PC-3 (cell line): ENCODE measurements around the gene ARF1. TPM values are rescaled to one million over a fixed set of nuclear protein-coding genes. Genes with fewer than 3 reads are reported as not detected.

Experiments
- ATAC-seq: fragments of 200-7000 bp; cut with Tn5 transposase; 2 replicates; pipeline ENCODE4 v1.9.1; 2020; ENCODE audit warnings: mild to moderate bottlenecking, moderate library complexity
- BruUV-seq: library from RNA; stranded (reverse); fragments of 400-500 nt; replicated peaks from 2 replicates; lab custom pipeline; 2021; lab: Mats Ljungman, UMichigan
- CTCF ChIA-PET: fragments of 300-600 bp; sonication (Branson Sonifier 250); formaldehyde crosslinking; loops from one replicate; lab custom pipeline; 2022; ENCODE audit warnings: antibody characterized with exemption; lab: Charles Lee
- POLR2A ChIA-PET: fragments of 300-600 bp; sonication (Branson Sonifier 250); formaldehyde crosslinking; loops from one replicate; lab custom pipeline; 2022; ENCODE audit warnings: antibody characterized with exemption; ENCODE audit not compliant: unreplicated experiment; lab: Charles Lee
- DNase-seq: peaks from one replicate; pipeline ENCODE4 v3.0.0-alpha.2; 2015
- H2AFZ ChIP-seq: fragments of 300-600 bp; sonication (generic); 2 replicates; pipeline ENCODE4 v1.6.0; 2016; ENCODE audit warnings: antibody characterized with exemption, low read length
- H3F3A ChIP-seq: fragments of 300-600 bp; sonication (generic); one replicate; pipeline ENCODE4 v1.6.0; 2017; ENCODE audit warnings: antibody characterized with exemption, low read length, control low read depth, mild to moderate bottlenecking; ENCODE audit not compliant: unreplicated experiment
- H3K27ac ChIP-seq: fragments of 300-600 bp; sonication (generic); 2 replicates; pipeline ENCODE4 v1.5.1; 2016; ENCODE audit warnings: mild to moderate bottlenecking, low read length
- H3K27me3 ChIP-seq: fragments of 300-600 bp; sonication (generic); 2 replicates; pipeline ENCODE4 v1.6.1; 2016; ENCODE audit warnings: low read length, mixed read lengths
- H3K36me3 ChIP-seq: fragments of 300-600 bp; sonication (generic); 2 replicates; pipeline ENCODE4 v1.6.1; 2016; ENCODE audit warnings: low read depth, mixed run types, low read length, mixed read lengths
- H3K4me1 ChIP-seq: fragments of 300-600 bp; sonication (generic); 2 replicates; pipeline ENCODE4 v1.5.1; 2016; ENCODE audit warnings: low read length; ENCODE audit not compliant: insufficient read depth
- H3K4me2 ChIP-seq: fragments of 300-600 bp; sonication (generic); 2 replicates; pipeline ENCODE4 v1.6.0; 2016; ENCODE audit warnings: low read length
- H3K4me3 ChIP-seq: fragments of 300-600 bp; sonication (generic); 2 replicates; pipeline ENCODE4 v1.5.1; 2016; ENCODE audit warnings: mild to moderate bottlenecking, low read length, mixed read lengths
- H3K79me2 ChIP-seq: fragments of 300-600 bp; sonication (generic); 2 replicates; pipeline ENCODE4 v1.6.1; 2017; ENCODE audit warnings: low read length, mixed read lengths
- H3K9ac ChIP-seq: fragments of 300-600 bp; sonication (generic); 2 replicates; pipeline ENCODE4 v1.6.0; 2016; ENCODE audit warnings: mild to moderate bottlenecking, low read length
- H3K9me2 ChIP-seq: fragments of 300-600 bp; sonication (generic); replicated peaks from 2 replicates; pipeline ENCODE4 v1.6.1; 2016; ENCODE audit warnings: mixed run types, low read length, mixed read lengths
- H3K9me3 ChIP-seq: fragments of 300-600 bp; sonication (generic); 2 replicates; pipeline ENCODE4 v1.6.1; 2016; ENCODE audit warnings: low read length, mixed read lengths
- H4K20me1 ChIP-seq: fragments of 300-600 bp; sonication (generic); 2 replicates; pipeline ENCODE4 v1.6.1; 2016; ENCODE audit warnings: low read length, mixed read lengths
- CTCF ChIP-seq: fragments of 300-600 bp; sonication (generic); conservative IDR thresholded peaks from 2 replicates; pipeline ENCODE4 v1.5.1; 2017; ENCODE audit warnings: antibody characterized with exemption, low read depth, mild to moderate bottlenecking, low read length
- EZH2 ChIP-seq: fragments of 300-600 bp; sonication (generic); IDR thresholded peaks from one replicate; pipeline ENCODE4 v1.6.1; 2017; ENCODE audit warnings: antibody characterized with exemption, mild to moderate bottlenecking, low read length; ENCODE audit not compliant: unreplicated experiment
- EZH2phosphoT487 ChIP-seq: fragments of 300-600 bp; sonication (generic); IDR thresholded peaks from 2 replicates; pipeline ENCODE4 v1.6.1; 2018; ENCODE audit warnings: mild to moderate bottlenecking, antibody characterized with exemption, low read length, borderline replicate concordance
- intact Hi-C: fragments of 100-400 bp; cut with micrococcal nuclease; formaldehyde crosslinking; loops from 2 replicates; pipeline ENCODE4 v1.9.0; 2023
- total RNA-seq: library from RNA; depleted of rRNA; stranded (reverse); fragments of >200 nt; gene quantifications from 2 replicates; pipeline ENCODE4 v1.2.3, GENCODE V29; 2014

The ARF1 gene
- total RNA-seq, 1 experiment from 2014 or later: 688 TPM

GRCh38 chr1:228079013-228079412 is 3.5 kb upstream of the ARF1 start:
- Histone ChIP-seq H3K4me3 (no peak overlapping the region), H3K4me1 (peaks cover 7% of the 10 kb centered on the region; the same call in 1 of the 2 replicates), H3K27ac (no peak overlapping the region), H3K4me2 (no peak overlapping the region), H3K36me3 (0 out of 2 replicates have a peak, but pooled peaks cover 7% of the 10 kb centered on the region), H3K9me2 (no peaks in the 10 kb centered on the region), H3K9me3 (no peaks in the 10 kb centered on the region), H3K9ac (no peak overlapping the region), H3F3A (no peaks in the 10 kb centered on the region), H3K79me2 (peaks cover 50% of the 10 kb centered on the region), H2AFZ (no peak overlapping the region), H4K20me1 (peaks cover 11% of the 10 kb centered on the region), H3K27me3 (no peaks in the 10 kb centered on the region)
- POLR2A ChIA-PET: no interaction called here
- intact Hi-C loops: no loop called here
- TF ChIP-seq CTCF: no peak
- no peak for TF ChIP-seq EZH2phosphoT487
- TF ChIP-seq EZH2: no peak
- no peak for DNase-seq
- ATAC-seq: no peak
- BruUV-seq: no TSS peak
- CTCF ChIA-PET: no interaction called here

DNA sequence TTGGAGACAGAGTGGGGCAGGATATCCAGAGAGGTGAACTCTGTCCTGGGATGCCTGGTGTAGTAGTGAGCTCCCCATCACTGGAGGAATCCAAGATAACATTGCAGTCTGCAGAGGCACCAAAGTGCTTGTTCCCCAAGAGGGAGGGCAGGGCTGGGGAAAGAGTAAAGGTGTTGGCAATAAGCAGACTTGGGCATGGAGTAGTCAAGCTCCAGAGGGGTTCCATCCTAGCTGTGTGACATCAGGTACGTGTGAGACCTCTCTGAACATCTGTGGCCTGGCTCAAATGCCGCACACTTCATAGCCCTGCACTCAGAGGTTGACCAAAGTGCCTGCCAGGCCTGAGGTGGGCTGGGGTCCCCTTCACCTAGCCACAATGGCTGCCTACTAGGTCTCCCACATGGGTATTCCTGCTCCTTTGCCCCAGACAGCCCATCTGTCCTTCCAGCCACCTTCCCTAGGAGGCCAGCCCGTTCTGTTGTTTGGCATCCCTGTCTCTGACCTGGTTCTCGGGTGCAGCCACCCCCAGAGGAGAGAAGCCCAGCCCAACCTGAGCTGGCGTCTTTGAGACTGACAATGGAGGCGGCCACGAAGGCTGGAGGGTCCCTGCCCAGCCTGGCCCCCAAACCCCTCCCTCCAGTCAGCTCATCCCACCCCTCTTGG is 2.8 kb upstream of the ARF1 start:
- H3K4me1 ChIP-seq: peaks cover 11% of the 10 kb centered on the region
- no peak overlapping the region for H2AFZ ChIP-seq
- ChIA-PET POLR2A (no interaction called here), CTCF (no interaction called here)
- no peak overlapping the region for H3K27ac ChIP-seq
- peaks cover 18% of the 10 kb centered on the region for H4K20me1 ChIP-seq
- ATAC-seq: no peak
- H3K4me2 ChIP-seq: no peak overlapping the region
- no TSS peak for BruUV-seq
- no peaks in the 10 kb centered on the region for H3K9me3 ChIP-seq
- TF ChIP-seq CTCF (no peak), EZH2phosphoT487 (no peak), EZH2 (no peak)
- H3K4me3 ChIP-seq: no peak overlapping the region
- peaks cover 9% of the 10 kb centered on the region; the same call in 1 of the 2 replicates for H3K36me3 ChIP-seq
- no peaks in the 10 kb centered on the region for H3K27me3 ChIP-seq
- H3K9me2 ChIP-seq: no peaks in the 10 kb centered on the region
- peaks cover 57% of the 10 kb centered on the region for H3K79me2 ChIP-seq
- intact Hi-C loops: loop anchor here (10.0 kb wide), 1 partner anchor 315 kb away; no protein-coding TSS in a partner anchor
- DNase-seq: no peak
- no peaks in the 10 kb centered on the region for H3F3A ChIP-seq
- no peak overlapping the region for H3K9ac ChIP-seq

DNA sequence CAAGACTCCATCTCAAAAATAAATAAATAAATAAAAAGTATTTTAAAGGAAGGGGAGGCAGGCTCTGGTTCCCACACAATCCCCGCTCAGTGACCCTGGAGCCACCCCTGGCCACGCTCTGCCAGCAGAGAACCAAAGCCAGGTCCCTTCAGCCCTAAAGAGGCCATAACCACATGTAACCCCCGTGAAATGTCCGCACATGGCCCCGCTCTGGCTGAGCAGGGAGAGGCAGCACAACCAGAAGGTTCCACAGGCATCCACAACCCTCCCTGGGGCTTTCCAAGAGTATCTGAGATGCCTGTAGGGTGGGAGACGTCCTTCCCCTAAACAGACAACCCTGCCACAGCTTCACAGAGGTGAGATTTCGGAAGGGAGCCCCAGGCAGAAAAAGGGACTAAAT is 1.4 kb upstream of the ARF1 start:
- DNase-seq (no peak), ATAC-seq (no peak)
- Histone ChIP-seq H3K4me2 (peak overlapping the region; percentile 93), H3K4me1 (peaks cover 25% of the 10 kb centered on the region), H3K27me3 (no peaks in the 10 kb centered on the region), H3F3A (no peaks in the 10 kb centered on the region), H3K9me3 (no peaks in the 10 kb centered on the region), H3K9ac (peak overlapping the region; percentile 96), H2AFZ (no peak overlapping the region; the same call in 1 of the 2 replicates), H3K27ac (no peak overlapping the region), H3K4me3 (peak overlapping the region; percentile 80), H4K20me1 (peaks cover 32% of the 10 kb centered on the region), H3K36me3 (peaks cover 22% of the 10 kb centered on the region; the same call in 1 of the 2 replicates), H3K9me2 (no peaks in the 10 kb centered on the region), H3K79me2 (peaks cover 71% of the 10 kb centered on the region)
- intact Hi-C loops: loop anchor here (10.0 kb wide), 1 partner anchor 316 kb away; no protein-coding TSS in a partner anchor
- TF ChIP-seq EZH2 (no peak), CTCF (no peak), EZH2phosphoT487 (no peak)
- BruUV-seq: no TSS peak
- POLR2A ChIA-PET: no interaction called here
- CTCF ChIA-PET: interaction anchor here (0.6 to 1.6 kb wide), 2 partner anchors 82 to 91 kb away, joined by 4 to 7 read pairs; no protein-coding TSS in a partner anchor
